ENCODE results near the gene NACC2. TPM values are rescaled to one million over a fixed set of nuclear protein-coding genes. Genes with fewer than 3 reads are reported as not detected.

NACC2 gene
- polyA plus RNA-seq, 1 of the 3 experiments (the other 2 are of a cell fraction), result 22.1 TPM

GRCh38 chr9:136039488-136039887 lies 55.6 kb downstream of the NACC2 start:
- no peak overlapping the region for H3K27ac ChIP-seq (ENCODE audit: low read depth in 2 of 2, low read length in 1 of 2)
- POLR2A ChIA-PET, result no interaction called here
- no peak for DNase-seq
- no peaks in the 10 kb centered on the region for H3K4me1 ChIP-seq (ENCODE audit: control insufficient read depth in 1 of 2, insufficient read depth in 2 of 2, low read depth in 1 of 2, low read length in 1 of 2)
- H3K9me2 ChIP-seq, result no peaks in the 10 kb centered on the region
- CTCF ChIA-PET, result no interaction called here
- no peaks in the 10 kb centered on the region for H3K27me3 ChIP-seq (ENCODE audit: insufficient read depth)
- no peak for TF ChIP-seq EP300 (IDR thresholded peaks at IDR 0.05; ENCODE audit: borderline replicate concordance in 1 of 2, low read depth in 1 of 2, low read length in 1 of 2)
- TF ChIP-seq SMC3 (IDR thresholded peaks at IDR 0.05; ENCODE audit: low read depth, low read length), result no peak
- peaks cover 97% of the 10 kb centered on the region for H3K79me2 ChIP-seq (ENCODE audit: insufficient read depth)
- H3K4me2 ChIP-seq, result no peak overlapping the region
- H4K20me1 ChIP-seq (ENCODE audit: insufficient read depth), result peaks cover 50% of the 10 kb centered on the region
- no peak overlapping the region for H3K4me3 ChIP-seq (ENCODE audit: low read depth in 2 of 2, low read length in 1 of 2)
- H3F3A ChIP-seq (replicated peaks; ENCODE audit: insufficient read depth), result peaks cover 5% of the 10 kb centered on the region
- H2AFZ ChIP-seq (ENCODE audit: low read depth), result no peak overlapping the region
- H3K9me3 ChIP-seq, result peaks cover 21% of the 10 kb centered on the region; the same call in 1 of the 2 replicates
- 87% methylated on average over 2 of the region's 2 CpGs for WGBS (ENCODE audit: low lambda C conversion rate)
- H3K9ac ChIP-seq, result no peak overlapping the region
- H3K36me3 ChIP-seq (replicated peaks in 1 of 2; ENCODE audit: control insufficient read depth in 1 of 2, insufficient read depth in 2 of 2, low read length in 1 of 2), result peaks cover 0 to 21% of the 10 kb centered on the region in 2 experiments

GRCh38 chr9:136036848-136037247 lies 58.2 kb downstream of the NACC2 start:
- Histone ChIP-seq H4K20me1 (ENCODE audit: insufficient read depth) (peaks cover 44% of the 10 kb centered on the region), H3K79me2 (ENCODE audit: insufficient read depth) (peaks cover 98% of the 10 kb centered on the region), H3F3A (replicated peaks; ENCODE audit: insufficient read depth) (peaks cover 9% of the 10 kb centered on the region), H3K4me1 (ENCODE audit: control insufficient read depth in 1 of 2, insufficient read depth in 2 of 2, low read depth in 1 of 2, low read length in 1 of 2) (peaks cover 0 to 2% of the 10 kb centered on the region in 2 experiments; a peak in 1 of 4 replicates), H3K36me3 (replicated peaks in 1 of 2; ENCODE audit: control insufficient read depth in 1 of 2, insufficient read depth in 2 of 2, low read length in 1 of 2) (peaks cover 0 to 21% of the 10 kb centered on the region in 2 experiments), H3K9me2 (no peaks in the 10 kb centered on the region), H3K9me3 (peaks cover 21% of the 10 kb centered on the region; the same call in 1 of the 2 replicates), H2AFZ (ENCODE audit: low read depth) (no peak overlapping the region), H3K4me2 (no peak overlapping the region), H3K27ac (ENCODE audit: low read depth in 2 of 2, low read length in 1 of 2) (no peak overlapping the region), H3K27me3 (ENCODE audit: insufficient read depth) (no peaks in the 10 kb centered on the region), H3K4me3 (ENCODE audit: low read depth in 2 of 2, low read length in 1 of 2) (no peak overlapping the region), H3K9ac (no peak overlapping the region)
- CTCF ChIA-PET, result interaction anchor here (1.3 kb wide), 1 partner anchor 10 kb away, joined by 3 read pairs; no protein-coding TSS in a partner anchor
- POLR2A ChIA-PET, result no interaction called here
- no peak for DNase-seq
- WGBS (ENCODE audit: low lambda C conversion rate), result 88% methylated on average over 2 of the region's 2 CpGs
- TF ChIP-seq USF2 (IDR thresholded peaks at IDR 0.05; ENCODE audit: borderline replicate concordance, low read depth, low read length) (no peak), TEAD4 (IDR thresholded peaks at IDR 0.05; ENCODE audit: borderline replicate concordance, insufficient read depth) (no peak), SIN3A (IDR thresholded peaks at IDR 0.05; ENCODE audit: borderline replicate concordance, low read depth, low read length) (no peak), RAD21 (IDR thresholded peaks at IDR 0.05; ENCODE audit: low read length) (no peak), PBX3 (IDR thresholded peaks at IDR 0.05) (no peak), EP300 (IDR thresholded peaks at IDR 0.05; ENCODE audit: borderline replicate concordance in 1 of 2, low read depth in 1 of 2, low read length in 1 of 2) (no peak), SMC3 (IDR thresholded peaks at IDR 0.05; ENCODE audit: low read depth, low read length) (no peak), POLR2AphosphoS5 (IDR thresholded peaks at IDR 0.05; ENCODE audit: low read depth, low read length) (no peak), TCF12 (IDR thresholded peaks at IDR 0.05) (no peak), IRF3 (IDR thresholded peaks at IDR 0.05; ENCODE audit: low read depth, low read length) (no peak), MXI1 (IDR thresholded peaks at IDR 0.05; ENCODE audit: low read depth, low read length) (no peak), CTCF (IDR thresholded peaks at IDR 0.05) (no peak), GATA2 (CRISPR knock-in tag; IDR thresholded peaks at IDR 0.05) (no peak), NFIC (IDR thresholded peaks at IDR 0.05; ENCODE audit: borderline replicate concordance) (no peak), GABPA (IDR thresholded peaks at IDR 0.05; ENCODE audit: low read depth) (no peak), NRF1 (IDR thresholded peaks at IDR 0.05; ENCODE audit: low read depth, low read length) (no peak), RFX5 (IDR thresholded peaks at IDR 0.05; ENCODE audit: low read length) (no peak), RCOR1 (IDR thresholded peaks at IDR 0.05; ENCODE audit: low read length) (no peak), FOXJ3 (CRISPR knock-in tag; IDR thresholded peaks at IDR 0.05) (no peak), MAX (IDR thresholded peaks at IDR 0.05; ENCODE audit: low read depth) (no peak)
